HG03060 (cell line): Measurements from ENCODE around the gene OGFOD1.
"Not testable (repeated sequence)": the region's sequence is repeated elsewhere in the genome, so short reads cannot be mapped to it uniquely, and the experiment has no call there.

ENCODE experiments used
- ATAC-seq: cut with Tn5 transposase; IDR thresholded peaks from one replicate; pipeline ENCODE4 v1.9.1; 2021; ENCODE audit warnings: low read depth, moderate number of reproducible peaks; ENCODE audit not compliant: unreplicated experiment

OGFOD1 gene

DNA sequence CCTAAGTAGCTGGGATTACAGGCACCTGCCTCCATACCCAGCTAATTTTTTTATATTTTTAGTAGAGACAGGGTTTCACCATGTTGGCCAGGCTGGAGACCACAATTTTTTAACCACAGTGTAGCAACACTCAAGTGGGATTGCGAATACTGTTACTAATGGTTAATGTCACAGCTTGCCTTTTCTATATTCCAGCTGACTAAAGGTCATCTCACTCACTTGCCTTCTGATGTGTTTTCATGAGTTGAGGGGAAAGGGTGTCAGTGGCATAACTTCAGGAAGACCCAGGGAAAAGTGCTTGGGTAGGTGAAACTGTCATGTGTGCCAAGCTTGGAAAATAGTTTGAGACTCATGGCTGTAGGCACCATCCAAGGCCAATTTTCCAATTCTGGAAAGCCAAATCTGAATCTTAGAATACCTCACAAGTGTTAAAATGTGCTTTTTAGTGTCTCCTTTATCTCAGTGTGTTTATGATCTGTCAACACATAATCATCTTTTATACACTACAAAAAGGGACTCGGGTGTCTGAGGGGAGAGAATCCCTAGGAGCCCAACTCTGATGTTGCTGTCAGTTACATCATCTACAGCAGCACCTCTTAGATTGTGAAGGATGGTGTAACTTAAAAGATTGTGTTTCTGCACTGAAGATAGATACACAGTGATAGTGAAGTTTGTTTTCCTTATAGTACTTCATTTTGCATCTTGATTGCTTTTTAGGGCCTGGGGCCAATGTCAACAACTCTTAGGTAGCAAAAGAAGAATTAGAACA is 27.1 kb downstream of the OGFOD1 start:
- no peak for ATAC-seq

DNA sequence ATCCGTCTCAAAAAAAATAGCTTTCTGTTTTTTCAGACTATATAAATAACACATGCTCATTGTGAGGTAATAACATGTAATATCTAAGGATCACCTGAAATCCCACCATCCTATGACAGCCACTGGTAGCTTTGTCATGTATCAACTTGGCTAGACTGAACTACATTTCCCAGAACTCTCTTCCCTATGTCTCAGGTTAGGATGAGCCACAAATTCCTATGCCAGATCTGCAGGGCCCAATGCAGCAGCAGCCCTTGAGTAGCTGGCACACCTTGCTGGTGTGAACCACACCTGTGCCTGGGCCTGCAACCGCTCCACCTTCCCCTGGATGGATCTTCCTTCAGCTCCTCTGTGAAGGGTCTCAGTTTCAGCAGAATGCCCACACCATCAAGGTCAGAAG is 28.1 kb downstream of the OGFOD1 start:
- ATAC-seq: no peak

DNA sequence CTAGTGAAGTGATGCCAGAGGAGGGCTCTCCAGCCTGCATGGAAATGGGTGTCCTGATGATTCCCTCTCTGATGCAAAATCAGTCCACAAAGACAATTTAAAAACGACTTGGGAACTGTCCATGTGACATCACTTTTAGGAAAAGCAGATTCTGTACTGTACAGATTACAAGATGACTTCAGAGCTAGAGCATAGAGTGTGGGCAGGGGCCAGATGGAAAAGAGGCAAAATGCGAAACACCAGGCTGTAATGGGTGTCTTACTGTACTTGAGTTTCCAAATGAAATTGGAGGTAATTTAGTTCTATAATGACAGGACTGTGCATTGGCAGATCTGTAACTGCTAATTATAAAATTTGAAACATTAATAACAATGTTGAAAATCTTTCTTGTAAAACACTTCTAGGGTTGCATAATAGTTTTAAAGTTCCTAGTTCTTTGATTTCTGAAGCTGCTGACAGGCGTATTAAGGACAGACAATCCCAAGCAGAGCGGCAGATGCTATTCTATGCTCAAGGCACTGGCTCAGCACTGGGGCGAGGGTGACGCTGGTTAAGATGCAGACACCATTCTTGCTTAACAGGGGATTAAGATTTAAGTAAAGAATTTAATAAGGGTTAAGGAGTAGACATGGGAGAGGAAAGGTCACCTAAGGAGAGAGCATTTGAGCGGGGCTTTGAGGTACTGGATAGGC is 29.6 kb downstream of the OGFOD1 start:
- no peak for ATAC-seq

- no peak for ATAC-seq
Measured at GRCh38 chr16:56481468-56482122, 30.2 kb downstream of the OGFOD1 start.

DNA sequence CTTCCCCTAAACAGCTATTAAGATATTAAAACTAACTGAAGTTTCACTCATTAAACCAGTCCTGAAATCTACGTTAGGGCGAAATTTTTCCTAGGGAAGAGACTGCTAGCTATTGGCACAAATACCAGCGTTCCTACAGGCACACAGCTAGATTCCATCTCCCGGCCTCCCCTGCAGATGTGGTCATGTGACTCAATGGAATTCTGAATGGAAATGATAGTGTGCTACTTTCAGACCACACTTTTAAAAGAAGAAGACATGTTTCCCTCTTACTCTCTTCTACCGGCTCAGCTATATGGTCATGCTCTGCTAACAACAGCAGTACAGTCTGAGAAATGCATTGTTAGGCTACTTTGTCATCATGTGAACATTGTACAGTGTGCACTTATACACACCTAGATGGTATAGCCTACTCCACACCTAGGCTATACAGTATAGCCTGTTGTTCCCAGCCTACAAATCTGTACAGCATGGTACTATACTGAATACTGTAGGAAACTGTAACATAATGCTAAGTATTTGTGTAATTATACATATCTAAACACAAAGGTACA is 31.4 kb downstream of the OGFOD1 start:
- no peak for ATAC-seq

DNA sequence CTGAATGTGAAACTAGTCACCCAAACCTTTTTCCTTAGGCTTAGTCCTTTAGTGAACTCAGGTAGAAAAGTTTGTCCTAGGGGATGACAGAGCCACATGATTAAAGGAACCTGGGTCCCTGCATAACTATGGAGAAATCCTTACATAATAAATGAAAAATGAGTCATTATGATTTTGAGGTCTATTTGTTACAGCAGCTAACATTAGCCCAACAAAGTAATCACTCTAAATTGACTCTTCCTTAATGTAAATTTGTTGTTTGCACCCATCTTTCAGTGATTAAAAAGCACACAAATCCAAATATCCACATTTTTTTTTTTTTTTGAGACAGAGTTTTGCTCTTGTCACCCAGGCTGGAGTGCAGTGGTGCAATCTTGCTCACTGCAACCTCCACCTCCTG is 32.0 kb downstream of the OGFOD1 start:
- no peak for ATAC-seq

- ATAC-seq: no peak
Measured at GRCh38 chr16:56488035-56488434, 36.7 kb downstream of the OGFOD1 start.

DNA sequence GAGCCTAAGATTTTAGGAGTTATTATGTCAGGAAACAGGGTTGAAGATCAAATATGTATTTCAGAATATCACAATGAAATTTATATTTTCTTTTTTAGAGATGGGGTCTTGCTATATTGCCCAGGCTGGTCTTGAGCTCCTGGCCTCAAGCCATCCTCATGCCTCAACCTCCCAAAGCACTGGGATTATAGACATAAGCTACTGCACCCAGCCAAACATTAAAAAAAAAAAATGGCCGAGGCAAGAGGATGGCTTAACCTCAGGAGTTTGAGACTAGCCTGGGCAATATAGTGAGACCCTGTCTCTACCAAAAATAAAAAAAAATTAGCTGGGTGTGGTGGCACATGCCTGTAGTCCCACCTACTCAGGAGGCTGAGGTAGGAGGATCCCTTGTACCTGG is 37.5 kb downstream of the OGFOD1 start:
- not testable (repeated sequence) for ATAC-seq

DNA sequence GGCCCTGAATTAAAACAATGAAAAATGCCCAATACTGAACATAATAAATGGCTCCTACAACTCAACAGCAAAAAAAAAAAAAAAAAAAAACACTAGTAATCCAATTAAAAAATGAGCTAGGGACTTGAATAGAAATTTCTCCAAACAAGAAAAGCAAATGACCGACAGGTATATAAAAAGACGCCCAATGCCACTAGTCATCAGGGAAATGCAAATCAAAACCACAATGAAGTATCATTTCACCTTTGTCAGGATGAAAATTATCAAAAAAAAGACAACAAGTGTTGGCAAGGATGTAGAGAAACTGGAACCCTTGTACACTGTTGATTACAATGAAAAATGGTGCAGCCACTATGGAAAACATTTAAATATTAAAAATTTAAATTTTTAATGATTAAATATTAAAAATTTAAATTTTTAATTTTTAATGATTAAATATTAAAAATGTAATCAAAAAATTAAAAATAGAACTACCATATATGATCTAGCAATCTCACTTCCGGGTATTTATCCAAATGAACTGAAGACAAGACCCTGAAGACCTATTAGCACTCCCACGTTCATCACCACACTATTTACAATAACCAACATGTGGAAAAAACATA is 40.4 kb downstream of the OGFOD1 start:
- ATAC-seq: no peak

DNA sequence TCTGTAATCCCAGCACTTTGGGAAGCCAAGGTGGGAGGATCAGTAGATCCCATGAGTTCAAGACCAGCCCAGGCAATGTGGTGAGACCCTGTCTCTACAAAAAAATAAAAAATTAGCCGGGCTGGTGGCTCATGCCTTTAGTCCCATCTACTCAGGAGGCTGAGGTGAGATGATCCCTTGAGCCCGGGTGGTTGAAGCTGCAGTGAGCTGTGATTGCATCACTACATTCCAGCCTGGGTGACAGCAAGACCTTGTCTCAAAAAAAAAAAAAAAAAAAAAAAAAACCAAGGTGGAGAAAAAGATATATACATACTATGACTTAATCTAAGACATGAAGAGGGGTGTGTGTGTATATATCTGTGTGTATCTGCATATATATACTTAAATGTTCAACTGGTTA is 41.8 kb downstream of the OGFOD1 start:
- no peak for ATAC-seq

- ATAC-seq: no peak
Measured at GRCh38 chr16:56493815-56494214, 42.5 kb downstream of the OGFOD1 start.

- no peak for ATAC-seq
Measured at GRCh38 chr16:56505181-56505580, 53.8 kb downstream of the OGFOD1 start.

- ATAC-seq: no peak
Measured at GRCh38 chr16:56506941-56507340, 55.6 kb downstream of the OGFOD1 start.

GRCh38 chr16:56510544-56510943 is 59.2 kb downstream of the OGFOD1 start:
- no peak for ATAC-seq

DNA sequence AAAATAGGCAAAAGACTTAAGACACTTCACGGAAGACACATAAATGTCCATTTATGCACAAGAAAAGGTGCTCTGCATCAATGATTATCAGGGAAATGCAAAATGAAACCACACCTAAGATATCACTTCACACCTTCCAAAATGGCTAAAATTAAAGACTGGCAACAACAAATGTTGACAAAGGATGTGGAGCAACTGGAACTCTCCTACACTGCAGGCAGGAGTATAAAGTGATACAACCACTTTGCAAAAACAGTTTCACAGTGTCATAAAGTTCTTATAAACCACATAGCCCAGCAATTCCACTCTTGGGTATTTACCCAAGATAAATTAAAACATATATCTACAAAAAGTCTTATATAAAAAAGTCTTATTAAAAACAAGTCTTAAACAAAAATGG is 60.7 kb downstream of the OGFOD1 start:
- no peak for ATAC-seq

DNA sequence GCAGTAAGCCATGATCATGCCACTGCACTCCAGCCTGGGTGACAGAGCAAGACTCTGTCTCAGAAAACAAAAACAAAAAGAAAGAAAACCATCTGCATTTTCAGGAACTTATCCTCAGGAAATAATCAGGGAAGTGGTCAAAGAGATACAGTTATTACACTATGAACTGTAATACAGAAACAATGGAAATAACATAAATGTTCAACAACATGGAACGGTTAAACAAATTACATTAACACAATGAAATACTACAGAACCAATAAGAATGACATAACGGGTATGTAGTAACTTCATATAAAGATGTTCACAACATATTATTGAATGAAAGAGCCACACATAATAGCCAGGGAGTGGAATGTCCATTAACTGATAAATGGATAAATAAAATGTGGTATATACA is 61.7 kb downstream of the OGFOD1 start:
- no peak for ATAC-seq

DNA sequence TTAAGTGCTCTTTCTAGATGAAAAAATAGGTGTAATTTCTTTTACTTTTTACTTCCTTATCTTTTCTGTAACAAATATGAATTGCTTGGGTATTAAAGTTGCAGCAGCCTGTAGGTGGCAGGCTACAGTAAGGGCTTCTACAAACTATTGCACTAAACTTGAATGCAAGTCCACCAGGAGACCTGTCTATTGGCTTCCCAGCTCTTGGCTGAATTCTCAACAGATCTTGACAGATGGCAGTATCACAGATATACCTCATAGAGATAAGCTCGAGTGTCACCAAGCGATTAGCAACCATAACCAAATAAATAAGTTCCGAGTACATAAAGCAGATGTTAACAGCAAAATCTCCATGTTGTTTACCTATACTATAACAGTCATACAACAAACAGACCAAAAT is 62.6 kb downstream of the OGFOD1 start:
- no peak for ATAC-seq

DNA sequence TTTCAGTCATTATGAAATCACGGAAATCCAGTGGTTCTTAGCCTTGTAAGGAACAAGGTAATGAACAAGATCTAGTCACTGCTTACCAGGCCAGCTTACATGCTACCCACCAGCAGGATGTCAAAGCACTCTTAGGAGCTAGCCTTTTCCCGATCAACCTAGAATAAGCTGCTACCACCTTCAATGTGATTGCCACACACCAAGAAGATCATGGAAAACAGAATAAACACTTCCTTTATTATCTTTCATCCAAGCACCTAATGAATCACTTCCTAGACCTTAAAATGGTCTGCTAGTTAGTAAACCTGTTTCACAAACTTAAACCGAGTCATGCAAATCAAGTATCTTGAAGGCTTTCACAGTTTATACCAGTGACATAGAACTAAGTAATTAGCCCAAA is 63.5 kb downstream of the OGFOD1 start:
- ATAC-seq: no peak

DNA sequence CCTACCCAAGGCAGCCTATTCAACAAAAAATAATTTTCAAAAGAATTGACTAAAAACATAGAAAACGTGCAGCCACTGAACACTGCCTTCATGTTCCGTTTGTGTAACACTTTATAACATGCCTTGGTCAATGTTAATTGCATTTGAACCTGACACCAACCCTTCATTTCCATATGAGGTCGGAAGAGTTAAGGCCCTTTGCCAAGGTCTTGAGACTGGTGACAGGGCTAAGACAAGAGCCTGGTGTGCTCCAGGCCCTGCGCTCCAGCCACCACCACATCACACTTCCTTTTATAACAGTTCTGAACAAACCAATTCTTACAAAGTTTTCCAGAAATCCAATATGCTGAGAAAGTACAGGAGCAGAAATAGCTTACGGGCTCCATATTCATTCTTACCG is 64.3 kb downstream of the OGFOD1 start:
- no peak for ATAC-seq

- ATAC-seq: no peak
Measured at GRCh38 chr16:56517206-56517605, 65.9 kb downstream of the OGFOD1 start.

DNA sequence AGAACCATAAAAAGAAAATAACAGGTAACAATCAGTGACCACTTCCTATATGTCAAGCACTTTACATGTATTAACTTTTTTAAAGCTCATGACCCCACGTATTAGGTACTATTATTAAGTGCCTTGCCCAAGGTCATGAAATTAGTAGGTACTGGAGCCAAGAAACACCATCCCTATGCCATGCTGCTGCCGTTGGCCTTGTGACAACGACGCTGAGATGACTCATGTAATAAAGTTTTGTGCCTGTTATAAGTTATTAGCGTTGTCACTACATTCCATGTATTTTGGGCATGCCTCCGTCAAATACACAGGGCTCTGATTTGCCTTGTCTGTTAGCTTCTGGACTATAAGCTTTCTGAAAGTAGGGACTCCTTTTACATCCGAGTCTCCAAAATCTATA is 67.1 kb downstream of the OGFOD1 start:
- ATAC-seq: no peak
